Measurements from ENCODE around the gene NEURL1. TPM values are rescaled to one million over a fixed set of nuclear protein-coding genes. Genes with fewer than 3 reads are reported as not detected.

NEURL1 gene
- total RNA-seq, 2 donors from 2014 or later = 0.12 TPM; not detected in 1

GRCh38 chr10:103550229-103550628 is 56.7 kb downstream of the NEURL1 start:
- Histone ChIP-seq H3K4me3 (no peak overlapping the region), H3K4me1 (peaks cover 0 to 2% of the 10 kb centered on the region in 2 donors), H3K9me3 (no peaks in the 10 kb centered on the region), H3K27ac (no peak overlapping the region), H3K27me3 (no peaks in the 10 kb centered on the region), H3K36me3 (no peaks in the 10 kb centered on the region)
- TF ChIP-seq, protein P1, sequence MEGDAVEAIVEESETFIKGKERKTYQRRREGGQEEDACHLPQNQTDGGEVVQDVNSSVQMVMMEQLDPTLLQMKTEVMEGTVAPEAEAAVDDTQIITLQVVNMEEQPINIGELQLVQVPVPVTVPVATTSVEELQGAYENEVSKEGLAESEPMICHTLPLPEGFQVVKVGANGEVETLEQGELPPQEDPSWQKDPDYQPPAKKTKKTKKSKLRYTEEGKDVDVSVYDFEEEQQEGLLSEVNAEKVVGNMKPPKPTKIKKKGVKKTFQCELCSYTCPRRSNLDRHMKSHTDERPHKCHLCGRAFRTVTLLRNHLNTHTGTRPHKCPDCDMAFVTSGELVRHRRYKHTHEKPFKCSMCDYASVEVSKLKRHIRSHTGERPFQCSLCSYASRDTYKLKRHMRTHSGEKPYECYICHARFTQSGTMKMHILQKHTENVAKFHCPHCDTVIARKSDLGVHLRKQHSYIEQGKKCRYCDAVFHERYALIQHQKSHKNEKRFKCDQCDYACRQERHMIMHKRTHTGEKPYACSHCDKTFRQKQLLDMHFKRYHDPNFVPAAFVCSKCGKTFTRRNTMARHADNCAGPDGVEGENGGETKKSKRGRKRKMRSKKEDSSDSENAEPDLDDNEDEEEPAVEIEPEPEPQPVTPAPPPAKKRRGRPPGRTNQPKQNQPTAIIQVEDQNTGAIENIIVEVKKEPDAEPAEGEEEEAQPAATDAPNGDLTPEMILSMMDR (IDR thresholded peaks at IDR 0.05) = no peak
- no peak for DNase-seq (ENCODE audit: low spot score)

DNA sequence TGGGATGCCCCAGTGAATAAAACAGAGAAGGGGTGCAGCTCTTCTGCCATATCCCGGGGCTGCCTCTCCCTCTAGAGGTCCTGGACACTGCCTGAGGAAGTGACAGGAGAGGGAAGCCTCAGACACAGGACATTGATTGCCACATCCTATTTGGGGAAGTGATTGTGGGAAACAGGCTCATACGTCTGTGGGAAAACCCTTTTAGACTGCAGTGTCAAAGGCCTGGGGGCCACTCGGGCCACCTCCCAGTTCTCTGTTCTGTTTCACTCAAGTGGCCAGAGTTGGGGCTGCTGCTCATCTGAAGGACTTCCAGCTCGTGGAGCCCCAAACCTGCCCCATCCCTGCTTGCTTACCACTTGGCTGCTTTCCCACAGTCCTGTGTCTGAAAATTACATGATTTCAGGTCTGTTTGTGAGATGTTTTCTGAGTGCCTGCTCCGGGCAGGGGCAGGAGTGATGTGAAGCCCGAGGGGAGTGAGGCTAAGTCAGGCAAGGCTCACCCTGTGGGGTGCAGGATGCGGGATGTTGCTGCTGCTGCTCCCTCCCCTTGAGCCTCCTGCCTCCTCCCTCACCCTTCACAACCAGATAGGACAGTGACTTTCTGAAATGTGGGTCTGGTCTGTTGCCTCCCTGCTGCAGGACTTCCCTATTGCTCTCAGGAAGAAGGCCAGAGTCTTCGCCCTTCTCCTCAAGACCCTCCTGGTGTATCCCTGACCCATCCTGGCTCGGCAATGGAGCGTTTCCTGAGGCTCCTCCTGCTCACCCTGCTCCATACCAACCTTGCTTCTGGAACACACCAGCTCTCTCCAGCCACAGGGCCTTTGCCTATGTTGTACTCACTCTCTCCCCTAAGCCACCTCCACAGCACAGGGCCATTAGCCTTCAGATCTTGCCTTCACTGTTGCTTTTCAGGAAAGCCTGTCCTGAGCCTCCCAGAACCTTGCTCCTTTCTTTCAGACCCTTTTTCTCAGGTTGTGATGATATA is 58.4 kb downstream of the NEURL1 start:
- Histone ChIP-seq H3K27ac (no peak overlapping the region), H3K9me3 (no peaks in the 10 kb centered on the region), H3K4me1 (peaks cover 0 to 9% of the 10 kb centered on the region in 2 donors), H3K27me3 (no peaks in the 10 kb centered on the region), H3K36me3 (no peaks in the 10 kb centered on the region), H3K4me3 (no peak overlapping the region)
- DNase-seq (ENCODE audit: low spot score) = no peak
- TF ChIP-seq, protein P1 (IDR thresholded peaks at IDR 0.05) = no peak

- H3K4me3 ChIP-seq = no peak overlapping the region
- H3K27ac ChIP-seq = no peak overlapping the region
- H3K36me3 ChIP-seq = no peaks in the 10 kb centered on the region
- no peak for DNase-seq (ENCODE audit: low spot score)
- H3K27me3 ChIP-seq = no peaks in the 10 kb centered on the region
- no peaks in the 10 kb centered on the region for H3K9me3 ChIP-seq
- TF ChIP-seq, protein P1 (IDR thresholded peaks at IDR 0.05) = no peak
- H3K4me1 ChIP-seq = peaks cover 0 to 9% of the 10 kb centered on the region in 2 donors
Measured at GRCh38 chr10:103552856-103553742, 59.6 kb downstream of the NEURL1 start.

DNA sequence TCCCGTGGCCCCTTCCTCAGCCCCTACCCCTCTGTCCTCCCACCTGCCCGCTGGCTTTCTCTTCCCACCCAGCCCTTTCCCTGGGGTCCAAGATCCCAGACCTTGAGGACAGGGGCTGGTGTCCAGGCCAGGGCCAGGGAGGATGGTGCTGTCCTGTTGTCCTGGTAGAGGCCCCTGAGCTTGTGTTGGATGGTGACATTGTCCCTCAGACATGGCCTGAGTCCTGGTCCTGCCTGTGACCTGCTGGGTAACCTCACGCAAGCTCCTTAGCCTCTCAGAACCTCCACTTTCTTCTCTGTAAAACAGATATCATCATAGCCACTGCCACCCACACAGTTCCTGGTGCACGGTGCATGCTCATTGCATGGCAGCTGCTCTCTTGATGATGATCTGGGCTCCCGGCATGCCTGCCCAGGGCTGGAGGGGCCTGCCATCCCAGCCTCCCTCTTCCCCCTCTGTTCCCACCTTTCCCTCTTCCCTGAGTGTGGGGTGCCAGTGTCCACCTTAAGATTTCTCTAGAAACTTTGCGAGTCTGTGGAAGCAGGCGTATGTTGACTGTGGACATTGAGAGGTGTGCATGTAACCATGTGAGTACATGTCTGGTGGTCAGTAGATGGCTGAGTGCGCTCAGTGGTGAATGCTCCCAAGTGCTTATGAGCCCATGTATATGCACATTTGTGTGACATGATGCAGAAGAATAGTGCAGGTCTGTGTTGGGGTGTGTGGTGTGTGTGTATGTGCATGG is 60.4 kb downstream of the NEURL1 start:
- DNase-seq (ENCODE audit: low spot score) = no peak
- no peak overlapping the region for H3K27ac ChIP-seq
- TF ChIP-seq, protein P1 (IDR thresholded peaks at IDR 0.05) = no peak
- H3K36me3 ChIP-seq = no peaks in the 10 kb centered on the region
- H3K27me3 ChIP-seq = no peaks in the 10 kb centered on the region
- H3K4me3 ChIP-seq = no peak overlapping the region
- H3K4me1 ChIP-seq = peaks cover 0 to 9% of the 10 kb centered on the region in 2 donors
- no peaks in the 10 kb centered on the region for H3K9me3 ChIP-seq

Data from right atrium auricular region (tissue), 2 donors.